ELF-1 (cell line): ENCODE measurements around the gene GNL2.

Experiments
- DNase-seq: peaks from one replicate; pipeline ENCODE4 v3.0.0-alpha.2; 2016; ENCODE audit warnings: low read depth, low spot score

The GNL2 gene

DNA sequence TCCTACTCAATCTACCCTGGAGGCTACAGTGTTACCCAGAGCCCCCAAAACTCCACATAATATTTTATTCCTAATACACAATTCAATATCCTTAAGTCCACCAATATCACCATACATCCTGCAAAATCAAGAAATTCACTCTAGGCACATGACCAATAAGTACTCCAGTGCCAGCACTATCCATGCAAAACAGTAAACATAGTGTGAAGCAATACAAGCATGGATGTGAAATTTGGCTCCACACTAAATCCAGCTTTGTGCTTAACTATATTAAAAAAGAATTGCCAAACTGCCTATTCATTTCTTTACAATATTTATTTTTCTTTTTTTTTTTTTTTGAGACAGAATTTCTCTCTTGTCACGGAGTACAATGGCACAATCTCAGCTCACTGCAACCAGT lies 78.2 kb downstream of the GNL2 start:
- DNase-seq = no peak
